H1 (cell line): ENCODE data around the gene HDAC9. TPM values are rescaled to one million over a fixed set of nuclear protein-coding genes. Genes with fewer than 3 reads are reported as not detected.

ENCODE experiments used
- CTCF ChIA-PET: fragments of 300-600 bp; sonication (Branson Sonifier 250); formaldehyde crosslinking; loops from one replicate; lab custom pipeline; 2021; ENCODE audit not compliant: partially characterized antibody; lab: Charles Lee
- POLR2A ChIA-PET: fragments of 300-600 bp; sonication (Branson Sonifier 250); formaldehyde crosslinking; loops from one replicate; lab custom pipeline; 2021; ENCODE audit warnings: inconsistent platforms; ENCODE audit not compliant: partially characterized antibody; lab: Charles Lee
- DNase-seq, 2 experiments: peaks; one replicate each; pipeline versions ENCODE4 v3.0.0 to v3.0.0-alpha.2; 2010 to 2022; ENCODE audit warnings: low spot score in 2 of 2, low read depth in 1 of 2, mixed read lengths in 1 of 2
- FAIRE-seq: peaks from 2 replicates; lab custom pipeline; 2011; peaks lifted over from hg19 to GRCh38; lab: Jason Lieb, UNC
- H2AFZ ChIP-seq: 2 replicates; pipeline ENCODE4 v1.8.1; 2012; ENCODE audit warnings: low read length, inconsistent platforms
- H2AK5ac ChIP-seq: 2 replicates; pipeline ENCODE4 v1.6.1; 2013; ENCODE audit warnings: low read depth, low read length
- H2BK120ac ChIP-seq: replicated peaks from 2 replicates; pipeline ENCODE3; 2013; ENCODE audit warnings: low read depth, low read length, inconsistent platforms
- H2BK12ac ChIP-seq: 2 replicates; pipeline ENCODE4 v1.6.1; 2013; ENCODE audit warnings: low read depth, low read length
- H2BK15ac ChIP-seq: 2 replicates; pipeline ENCODE4 v1.6.1; 2013; ENCODE audit warnings: low read length
- H2BK20ac ChIP-seq: 2 replicates; pipeline ENCODE4 v1.6.1; 2013; ENCODE audit warnings: low read length
- H2BK5ac ChIP-seq: 2 replicates; pipeline ENCODE4 v1.6.1; 2013; ENCODE audit warnings: low read depth, low read length
- H3K14ac ChIP-seq: 2 replicates; pipeline ENCODE4 v1.6.1; 2013; ENCODE audit warnings: inconsistent platforms; ENCODE audit not compliant: insufficient read length
- H3K18ac ChIP-seq: 2 replicates; pipeline ENCODE4 v1.6.1; 2013; ENCODE audit warnings: low read length; ENCODE audit errors: extremely low read depth
- H3K23ac ChIP-seq: 2 replicates; pipeline ENCODE4 v1.6.1; 2013; ENCODE audit warnings: inconsistent platforms; ENCODE audit not compliant: insufficient read length
- H3K23me2 ChIP-seq: 2 replicates; pipeline ENCODE4 v1.6.1; 2013; ENCODE audit warnings: low read depth, low read length
- H3K27ac ChIP-seq: 2 replicates; pipeline ENCODE4 v1.6.1; 2011; ENCODE audit warnings: low read depth, low read length, inconsistent platforms
- H3K27me3 ChIP-seq, 4 experiments: replicated peaks in 1 of 4; 1 replicate in 1 of 4; 2 replicates in 3 of 4; pipeline versions ENCODE4 v1.6.1 to v1.8.1; 2011 to 2013; ENCODE audit warnings: low read length in 3 of 4, mild to moderate bottlenecking in 3 of 4, inconsistent platforms in 2 of 4, mixed read lengths in 2 of 4, moderate library complexity in 1 of 4; ENCODE audit not compliant: control insufficient read depth in 3 of 4, insufficient read depth in 3 of 4; ENCODE audit errors: extremely low read depth in 1 of 4
- H3K36me3 ChIP-seq, 4 experiments: 2 replicates each; pipeline versions ENCODE4 v1.6.1 to v1.8.1; 2011 to 2013; ENCODE audit warnings: mild to moderate bottlenecking in 4 of 4, low read length in 3 of 4, moderate library complexity in 2 of 4, control low read depth in 1 of 4, inconsistent platforms in 1 of 4; ENCODE audit not compliant: insufficient read depth in 4 of 4, control insufficient read depth in 2 of 4
- H3K4ac ChIP-seq: replicated peaks from 2 replicates; pipeline ENCODE3; 2013; ENCODE audit warnings: low read length, low read depth, mixed read lengths, inconsistent platforms; ENCODE audit not compliant: insufficient read length
- H3K4me1 ChIP-seq, 4 experiments: replicated peaks in 1 of 4; 1 replicate in 1 of 4; 2 replicates in 3 of 4; pipeline versions ENCODE4 v1.6.1 to v1.8.1; 2011 to 2013; ENCODE audit warnings: low read length in 3 of 4, inconsistent platforms in 2 of 4, mixed read lengths in 1 of 4; ENCODE audit not compliant: insufficient read depth in 4 of 4, control insufficient read depth in 3 of 4
- H3K4me2 ChIP-seq, 2 experiments: 2 replicates each; pipeline versions ENCODE4 v1.6.1 to v1.8.1; 2011 to 2013; ENCODE audit warnings: low read depth in 2 of 2, low read length in 2 of 2, control low read depth in 1 of 2, inconsistent platforms in 1 of 2, mild to moderate bottlenecking in 1 of 2; ENCODE audit not compliant: insufficient read depth in 1 of 2
- H3K4me3 ChIP-seq, 4 experiments: fragments of 200-600, 300-600 bp in 1 of 4; sonication (generic), shearing (Covaris generic), sonication (Bioruptor Twin) in 1 of 4; 2 replicates each; pipeline versions ENCODE4 v1.5.1 to v1.8.1; 2011 to 2016; ENCODE audit warnings: low read length in 4 of 4, low read depth in 3 of 4, control low read depth in 2 of 4, inconsistent platforms in 2 of 4, mild to moderate bottlenecking in 2 of 4, mixed read lengths in 1 of 4, moderate library complexity in 1 of 4; ENCODE audit not compliant: insufficient read depth in 2 of 4; ENCODE audit errors: extremely low read depth in 1 of 4
- H3K56ac ChIP-seq: replicated peaks from 2 replicates; pipeline ENCODE3; 2013; ENCODE audit warnings: low read depth, mild to moderate bottlenecking, mixed read lengths, low read length, inconsistent platforms; ENCODE audit not compliant: insufficient read length
- H3K79me1 ChIP-seq: 2 replicates; pipeline ENCODE4 v1.6.1; 2013; ENCODE audit warnings: low read depth, low read length, control low read depth
- H3K79me2 ChIP-seq, 2 experiments: 2 replicates each; pipeline versions ENCODE4 v1.6.1 to v1.8.1; 2012 to 2013; ENCODE audit warnings: low read length in 2 of 2, mild to moderate bottlenecking in 2 of 2, inconsistent platforms in 1 of 2; ENCODE audit not compliant: insufficient read depth in 2 of 2, control insufficient read depth in 1 of 2
- H3K9ac ChIP-seq, 4 experiments: replicated peaks in 1 of 4; 1 replicate in 1 of 4; 2 replicates in 3 of 4; pipeline versions ENCODE4 v1.6.1 to v1.8.1; 2011 to 2013; ENCODE audit warnings: low read depth in 3 of 4, low read length in 3 of 4, control low read depth in 2 of 4, mild to moderate bottlenecking in 2 of 4, moderate library complexity in 2 of 4, inconsistent platforms in 1 of 4; ENCODE audit errors: extremely low read depth in 1 of 4
- H3K9me3 ChIP-seq, 2 experiments: 2 replicates each; pipeline versions ENCODE4 v1.6.1 to v1.8.1; 2012 to 2013; ENCODE audit warnings: mild to moderate bottlenecking in 2 of 2, moderate library complexity in 2 of 2, control low read depth in 1 of 2, inconsistent platforms in 1 of 2, low read depth in 1 of 2, low read length in 1 of 2, mixed read lengths in 1 of 2; ENCODE audit not compliant: insufficient read depth in 2 of 2
- H4K20me1 ChIP-seq, 2 experiments: replicated peaks in 1 of 2; 2 replicates each; pipeline versions ENCODE3 to v1.8.1; 2011 to 2013; ENCODE audit warnings: inconsistent platforms in 2 of 2, low read length in 2 of 2, mild to moderate bottlenecking in 1 of 2; ENCODE audit not compliant: insufficient read depth in 2 of 2, control insufficient read depth in 1 of 2
- H4K5ac ChIP-seq: 2 replicates; pipeline ENCODE4 v1.6.1; 2013; ENCODE audit warnings: low read length, low read depth, mixed read lengths, inconsistent platforms; ENCODE audit not compliant: insufficient read length
- H4K8ac ChIP-seq: 2 replicates; pipeline ENCODE4 v1.8.0; 2013; ENCODE audit warnings: mild to moderate bottlenecking, moderate library complexity, low read length, inconsistent platforms; ENCODE audit not compliant: insufficient read depth; ENCODE audit errors: extremely low read depth
- H4K91ac ChIP-seq: replicated peaks from 2 replicates; pipeline ENCODE3; 2013; ENCODE audit warnings: low read length, mixed read lengths, inconsistent platforms; ENCODE audit not compliant: insufficient read length
- EP300 ChIP-seq, 2 experiments: IDR thresholded peaks; 1 replicate in 1 of 2; 2 replicates in 1 of 2; pipeline ENCODE4 v1.6.1; 2011 to 2012; ENCODE audit warnings: low read depth in 2 of 2, low read length in 2 of 2, mild to moderate bottlenecking in 2 of 2, borderline replicate concordance in 1 of 2, inconsistent platforms in 1 of 2, moderate library complexity in 1 of 2
- WGBS, 2 experiments: shearing (Covaris generic) in 1 of 2; methylation state at CpG; one replicate each; pipeline versions ENCODE4 v1.1.6 to v1.1.7; 2013 to 2015; ENCODE audit warnings: low lambda C conversion rate in 2 of 2, mixed read lengths in 2 of 2, inconsistent platforms in 1 of 2, low coverage in 1 of 2, missing lambda C conversion rate in 1 of 2; ENCODE audit not compliant: insufficient replicate concordance in 2 of 2, insufficient coverage in 1 of 2, insufficient read length in 1 of 2; ENCODE audit errors: extremely low coverage in 1 of 2, missing lambda C conversion rate in 1 of 2; 5-methylcytosine and 5-hydroxymethylcytosine counted together
- polyA plus RNA-seq, 7 experiments: library from polyadenylated mRNA; depleted of rRNA in 3 of 7; stranded (reverse) in 5 of 7; unstranded in 2 of 7; fragments of >200 nt in 5 of 7; fragments of 200-250 nt in 2 of 7; gene quantifications; 1 replicate in 5 of 7; 2 replicates in 1 of 7; 4 replicates in 1 of 7; pipeline versions ENCODE4 v1.2.1 to v1.2.3, GENCODE V29; 2011 to 2013; ENCODE audit warnings: missing spikeins in 2 of 7, mixed read lengths in 2 of 7
- total RNA-seq: library from RNA; stranded (reverse); fragmentation: NEBNext Ultra II Directional; extraction: Animal tissue kit (Norgen Biotek cat#: 25700); gene quantifications from 2 replicates; pipeline ENCODE4 v1.2.1, GENCODE V29; 2021
- TF ChIP-seq, protein P1 (sequence below): IDR thresholded peaks from 2 replicates; pipeline ENCODE4 v1.6.1; 2012; ENCODE audit warnings: inconsistent platforms

HDAC9 gene
- total and polyA plus RNA-seq, 2 of the 8 experiments (the other 6 are each of a cell fraction or from before 2014, with no cell fraction given) = 9.5 to 13.1 TPM

DNA sequence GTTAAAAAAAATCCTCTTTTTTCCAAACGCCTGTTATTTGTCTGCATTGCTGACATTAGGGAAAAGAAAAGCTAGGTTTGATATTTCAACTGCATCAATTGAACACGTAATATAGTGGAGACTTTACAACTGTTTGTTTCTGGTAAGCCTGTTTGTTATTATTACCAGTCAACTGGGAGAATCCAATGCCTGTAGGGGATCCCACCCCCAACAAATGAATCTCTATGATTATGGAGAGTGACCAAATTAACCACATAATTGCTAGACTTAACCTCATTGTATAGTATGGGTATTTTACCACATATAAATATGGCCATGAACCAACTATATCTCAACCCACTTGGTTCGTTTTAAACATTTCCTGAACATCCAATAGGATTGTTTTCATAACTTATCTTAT, 405.8 kb downstream of the HDAC9 start:
- no peak for TF ChIP-seq EP300 (IDR thresholded peaks at IDR 0.05; ENCODE audit: borderline replicate concordance in 1 of 2, low read depth in 2 of 2, low read length in 2 of 2)
- TF ChIP-seq, protein P1, sequence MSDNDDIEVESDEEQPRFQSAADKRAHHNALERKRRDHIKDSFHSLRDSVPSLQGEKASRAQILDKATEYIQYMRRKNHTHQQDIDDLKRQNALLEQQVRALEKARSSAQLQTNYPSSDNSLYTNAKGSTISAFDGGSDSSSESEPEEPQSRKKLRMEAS = no peak
- H3K4ac ChIP-seq = no peak overlapping the region
- H3K36me3 ChIP-seq = no peaks in the 10 kb centered on the region
- no peaks in the 10 kb centered on the region for H3K27me3 ChIP-seq
- no peak overlapping the region for H2AFZ ChIP-seq
- no peaks in the 10 kb centered on the region for H4K20me1 ChIP-seq
- H4K5ac ChIP-seq = no peak overlapping the region
- H3K14ac ChIP-seq = no peak overlapping the region
- H3K9me3 ChIP-seq = no peaks in the 10 kb centered on the region
- no peak overlapping the region for H2BK5ac ChIP-seq
- no peak overlapping the region for H3K4me3 ChIP-seq
- no peak overlapping the region for H3K23ac ChIP-seq
- no peak overlapping the region for H3K56ac ChIP-seq
- H3K18ac ChIP-seq = no peak overlapping the region
- no peak overlapping the region for H2BK120ac ChIP-seq
- no peak overlapping the region for H2AK5ac ChIP-seq
- ChIA-PET CTCF (no interaction called here), POLR2A (interaction anchor here (0.5 kb wide), 1 partner anchor 24 kb away, joined by 3 read pairs; no protein-coding TSS in a partner anchor)
- DNase-seq = no peak
- H4K91ac ChIP-seq = no peak overlapping the region
- no peak overlapping the region for H3K9ac ChIP-seq
- no peak overlapping the region for H3K4me2 ChIP-seq
- H2BK12ac ChIP-seq = no peak overlapping the region
- 80% methylated on average over 3 of the region's 3 CpGs; no CpG with 5 or more reads in 1 of the 2 experiments for WGBS, 2 experiments
- H3K23me2 ChIP-seq = no peaks in the 10 kb centered on the region
- H3K79me2 ChIP-seq = no peaks in the 10 kb centered on the region
- H2BK15ac ChIP-seq = no peak overlapping the region
- H3K79me1 ChIP-seq = no peaks in the 10 kb centered on the region
- no peak overlapping the region for H2BK20ac ChIP-seq
- no peak overlapping the region for H3K27ac ChIP-seq
- FAIRE-seq = no peak
- no peak overlapping the region for H4K8ac ChIP-seq
- no peaks in the 10 kb centered on the region for H3K4me1 ChIP-seq
